ENCODE measurements around the gene ACRBP.

- TF ChIP-seq, protein P1, sequence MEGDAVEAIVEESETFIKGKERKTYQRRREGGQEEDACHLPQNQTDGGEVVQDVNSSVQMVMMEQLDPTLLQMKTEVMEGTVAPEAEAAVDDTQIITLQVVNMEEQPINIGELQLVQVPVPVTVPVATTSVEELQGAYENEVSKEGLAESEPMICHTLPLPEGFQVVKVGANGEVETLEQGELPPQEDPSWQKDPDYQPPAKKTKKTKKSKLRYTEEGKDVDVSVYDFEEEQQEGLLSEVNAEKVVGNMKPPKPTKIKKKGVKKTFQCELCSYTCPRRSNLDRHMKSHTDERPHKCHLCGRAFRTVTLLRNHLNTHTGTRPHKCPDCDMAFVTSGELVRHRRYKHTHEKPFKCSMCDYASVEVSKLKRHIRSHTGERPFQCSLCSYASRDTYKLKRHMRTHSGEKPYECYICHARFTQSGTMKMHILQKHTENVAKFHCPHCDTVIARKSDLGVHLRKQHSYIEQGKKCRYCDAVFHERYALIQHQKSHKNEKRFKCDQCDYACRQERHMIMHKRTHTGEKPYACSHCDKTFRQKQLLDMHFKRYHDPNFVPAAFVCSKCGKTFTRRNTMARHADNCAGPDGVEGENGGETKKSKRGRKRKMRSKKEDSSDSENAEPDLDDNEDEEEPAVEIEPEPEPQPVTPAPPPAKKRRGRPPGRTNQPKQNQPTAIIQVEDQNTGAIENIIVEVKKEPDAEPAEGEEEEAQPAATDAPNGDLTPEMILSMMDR (IDR thresholded peaks at IDR 0.05) = peak; percentile 12 to 46
- TF ChIP-seq EP300 (IDR thresholded peaks at IDR 0.05) (no peak), POLR2AphosphoS5 (IDR thresholded peaks at IDR 0.05) (no peak), POLR2A (IDR thresholded peaks at IDR 0.05) (no peak)
These were observed 26.9 kb downstream of the ACRBP start for GRCh38 chr12:6620137-6620884.

Data from suprapubic skin (tissue), 4 donors.